Gastrocnemius medialis (tissue), 4 donors: Measurements from ENCODE around the gene NYAP1.

Source experiments
- CTCF ChIP-seq, 5 experiments: fragments of 450-650 bp in 3 of 5; fragments of 200-600 bp in 2 of 5; sonication (generic) in 2 of 5; IDR thresholded peaks in 4 of 5; conservative IDR thresholded peaks in 1 of 5; 1 replicate in 4 of 5; 2 replicates in 1 of 5; pipeline ENCODE4 v1.5.1; 2016 to 2019; ENCODE audit warnings: antibody characterized with exemption in 5 of 5, mild to moderate bottlenecking in 3 of 5, moderate library complexity in 3 of 5
- POLR2A ChIP-seq, 2 donors: fragments of 450-650 bp; IDR thresholded peaks; one replicate each; pipeline ENCODE4 v1.6.1; 2017; ENCODE audit warnings: antibody characterized with exemption in 2 of 2, mild to moderate bottlenecking in 2 of 2, moderate library complexity in 2 of 2

GRCh38 chr7:100488333-100489095 is 4.8 kb downstream of the NYAP1 start:
- TF ChIP-seq CTCF (IDR thresholded peaks at IDR 0.05 in 4 of 5, conservative IDR thresholded peaks at IDR 0.05 in 1 of 5) (no peak), POLR2A (IDR thresholded peaks at IDR 0.05) (no peak)
